ENCODE measurements around the gene PLXNA1.

The PLXNA1 gene

GRCh38 chr3:126967386-126967785, 15.5 kb upstream of the PLXNA1 start:
- no peak for DNase-seq (ENCODE audit: low read depth)

GRCh38 chr3:126968391-126969390, 14.2 kb upstream of the PLXNA1 start:
- no peak for DNase-seq (ENCODE audit: low read depth)

- no peak for DNase-seq (ENCODE audit: low read depth)
These were observed 13.3 kb upstream of the PLXNA1 start for GRCh38 chr3:126969586-126969985.

GRCh38 chr3:126970101-126970500, 12.8 kb upstream of the PLXNA1 start:
- DNase-seq (ENCODE audit: low read depth), result no peak

- no peak for DNase-seq (ENCODE audit: low read depth)
These were observed 12.0 kb upstream of the PLXNA1 start for GRCh38 chr3:126970921-126971320.

- DNase-seq (ENCODE audit: low read depth), result no peak
These were observed 11.0 kb upstream of the PLXNA1 start for GRCh38 chr3:126971891-126972351.

GRCh38 chr3:126972866-126973265, 10.0 kb upstream of the PLXNA1 start:
- no peak for DNase-seq (ENCODE audit: low read depth)

- DNase-seq (ENCODE audit: low read depth), result no peak
These were observed 9.1 kb upstream of the PLXNA1 start for GRCh38 chr3:126973814-126974213.

GRCh38 chr3:126974756-126975155, 8.2 kb upstream of the PLXNA1 start:
- DNase-seq (ENCODE audit: low read depth), result no peak

GRCh38 chr3:126976906-126977305, 6.0 kb upstream of the PLXNA1 start:
- DNase-seq (ENCODE audit: low read depth), result no peak

GRCh38 chr3:126977821-126978220, 5.1 kb upstream of the PLXNA1 start:
- DNase-seq (ENCODE audit: low read depth), result no peak

- no peak for DNase-seq (ENCODE audit: low read depth)
These were observed 4.6 kb upstream of the PLXNA1 start for GRCh38 chr3:126978291-126978690.

- no peak for DNase-seq (ENCODE audit: low read depth)
These were observed 3.8 kb upstream of the PLXNA1 start for GRCh38 chr3:126979046-126979628.

GRCh38 chr3:126980266-126980811, 2.6 kb upstream of the PLXNA1 start:
- no peak for DNase-seq (ENCODE audit: low read depth)

- peak; percentile 30 for DNase-seq (ENCODE audit: low read depth)
These were observed 817 bp upstream of the PLXNA1 start for GRCh38 chr3:126982126-126982470.

- no peak for DNase-seq (ENCODE audit: low read depth)
These were observed 349 bp downstream of the PLXNA1 start for GRCh38 chr3:126983276-126983652.

- peak; percentile 15 for DNase-seq (ENCODE audit: low read depth)
These were observed 907 bp downstream of the PLXNA1 start for GRCh38 chr3:126983653-126984390.

- no peak for DNase-seq (ENCODE audit: low read depth)
These were observed 1.6 kb downstream of the PLXNA1 start for GRCh38 chr3:126984391-126985131.

GRCh38 chr3:126985132-126985985, 2.4 kb downstream of the PLXNA1 start:
- no peak for DNase-seq (ENCODE audit: low read depth)

GRCh38 chr3:126986001-126986400, 3.1 kb downstream of the PLXNA1 start:
- DNase-seq (ENCODE audit: low read depth), result no peak

- DNase-seq (ENCODE audit: low read depth), result no peak
These were observed 4.2 kb downstream of the PLXNA1 start for GRCh38 chr3:126987129-126987528.
